Keratinocyte (primary cell): ENCODE measurements around the gene ACSL3.

ENCODE experiments used
- EZH2 ChIP-seq: IDR thresholded peaks from one replicate; pipeline ENCODE4 v1.6.1; 2012; ENCODE audit warnings: inconsistent platforms, mild to moderate bottlenecking, low read length, moderate library complexity
- TF ChIP-seq, protein P1 (sequence below), 3 experiments: IDR thresholded peaks in 1 of 3; conservative IDR thresholded peaks in 1 of 3; optimal IDR thresholded peaks in 1 of 3; 2 replicates in 2 of 3; 3 replicates in 1 of 3; pipeline versions ENCODE3 to v1.5.1; 2011; ENCODE audit warnings: low read length in 3 of 3, mild to moderate bottlenecking in 3 of 3, moderate library complexity in 2 of 3, control low read depth in 1 of 3, inconsistent platforms in 1 of 3; ENCODE audit not compliant: insufficient read depth in 2 of 3; ENCODE audit errors: extremely low read depth in 1 of 3

DNA sequence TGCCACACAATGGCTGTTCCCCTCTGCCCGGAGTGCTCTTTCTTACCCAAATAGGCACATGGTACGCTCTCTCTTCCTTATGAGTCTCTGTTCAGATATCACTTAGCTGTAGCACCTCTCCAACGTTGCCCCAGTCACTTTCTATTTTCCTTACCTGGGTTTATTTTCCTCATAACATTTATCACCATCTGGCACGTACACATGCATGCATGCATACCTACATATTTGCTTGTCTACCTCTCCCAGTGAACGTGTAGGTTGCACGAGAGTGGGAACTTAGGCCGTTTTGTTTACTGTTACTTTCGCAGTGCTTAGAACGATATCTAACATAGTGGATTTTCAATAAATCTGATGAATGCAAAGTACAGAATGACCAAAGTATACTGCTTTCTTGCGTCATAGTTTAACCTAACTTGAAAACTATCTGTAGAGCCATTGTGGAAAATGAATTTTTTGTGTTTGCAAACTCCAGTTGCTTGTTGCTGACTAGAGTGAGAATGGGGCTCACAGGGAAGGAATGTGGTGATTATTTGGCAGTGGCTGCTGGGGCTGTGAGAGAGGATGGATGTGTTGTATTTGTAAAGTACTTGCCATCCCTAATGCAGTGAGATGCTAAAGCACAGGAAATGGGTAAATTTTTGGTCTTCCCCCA is 47.1 kb downstream of the ACSL3 start:
- TF ChIP-seq, protein P1, sequence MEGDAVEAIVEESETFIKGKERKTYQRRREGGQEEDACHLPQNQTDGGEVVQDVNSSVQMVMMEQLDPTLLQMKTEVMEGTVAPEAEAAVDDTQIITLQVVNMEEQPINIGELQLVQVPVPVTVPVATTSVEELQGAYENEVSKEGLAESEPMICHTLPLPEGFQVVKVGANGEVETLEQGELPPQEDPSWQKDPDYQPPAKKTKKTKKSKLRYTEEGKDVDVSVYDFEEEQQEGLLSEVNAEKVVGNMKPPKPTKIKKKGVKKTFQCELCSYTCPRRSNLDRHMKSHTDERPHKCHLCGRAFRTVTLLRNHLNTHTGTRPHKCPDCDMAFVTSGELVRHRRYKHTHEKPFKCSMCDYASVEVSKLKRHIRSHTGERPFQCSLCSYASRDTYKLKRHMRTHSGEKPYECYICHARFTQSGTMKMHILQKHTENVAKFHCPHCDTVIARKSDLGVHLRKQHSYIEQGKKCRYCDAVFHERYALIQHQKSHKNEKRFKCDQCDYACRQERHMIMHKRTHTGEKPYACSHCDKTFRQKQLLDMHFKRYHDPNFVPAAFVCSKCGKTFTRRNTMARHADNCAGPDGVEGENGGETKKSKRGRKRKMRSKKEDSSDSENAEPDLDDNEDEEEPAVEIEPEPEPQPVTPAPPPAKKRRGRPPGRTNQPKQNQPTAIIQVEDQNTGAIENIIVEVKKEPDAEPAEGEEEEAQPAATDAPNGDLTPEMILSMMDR (optimal IDR thresholded peaks at IDR 0.05 in 1 of 3, IDR thresholded peaks at IDR 0.05 in 1 of 3, conservative IDR thresholded peaks at IDR 0.05 in 1 of 3; ENCODE audit: extremely low read depth in 1 of 3, insufficient read depth in 2 of 3, low read length in 3 of 3), result no peak
- TF ChIP-seq EZH2, result no peak
